ENCODE results near the gene UPF3A.

GRCh38 chr13:114266241-114266640 lies 15.2 kb upstream of the UPF3A start:
- no peak for TF ChIP-seq EZH2phosphoT487 (IDR thresholded peaks at IDR 0.05; ENCODE audit: insufficient read depth, low read depth)
- TF ChIP-seq EZH2 (IDR thresholded peaks at IDR 0.05; ENCODE audit: insufficient read depth, poor library complexity, severe bottlenecking): no peak
